GM21423 (cell line): ENCODE results near the gene FAM83E.
"Not testable (repeated sequence)": the region's sequence is repeated elsewhere in the genome, so short reads cannot be mapped to it uniquely, and the experiment has no call there.

ENCODE experiments used
- ATAC-seq: cut with Tn5 transposase; IDR thresholded peaks from one replicate; pipeline ENCODE4 v1.9.1; 2021; ENCODE audit warnings: mild to moderate bottlenecking, moderate library complexity; ENCODE audit not compliant: unreplicated experiment

FAM83E gene

DNA sequence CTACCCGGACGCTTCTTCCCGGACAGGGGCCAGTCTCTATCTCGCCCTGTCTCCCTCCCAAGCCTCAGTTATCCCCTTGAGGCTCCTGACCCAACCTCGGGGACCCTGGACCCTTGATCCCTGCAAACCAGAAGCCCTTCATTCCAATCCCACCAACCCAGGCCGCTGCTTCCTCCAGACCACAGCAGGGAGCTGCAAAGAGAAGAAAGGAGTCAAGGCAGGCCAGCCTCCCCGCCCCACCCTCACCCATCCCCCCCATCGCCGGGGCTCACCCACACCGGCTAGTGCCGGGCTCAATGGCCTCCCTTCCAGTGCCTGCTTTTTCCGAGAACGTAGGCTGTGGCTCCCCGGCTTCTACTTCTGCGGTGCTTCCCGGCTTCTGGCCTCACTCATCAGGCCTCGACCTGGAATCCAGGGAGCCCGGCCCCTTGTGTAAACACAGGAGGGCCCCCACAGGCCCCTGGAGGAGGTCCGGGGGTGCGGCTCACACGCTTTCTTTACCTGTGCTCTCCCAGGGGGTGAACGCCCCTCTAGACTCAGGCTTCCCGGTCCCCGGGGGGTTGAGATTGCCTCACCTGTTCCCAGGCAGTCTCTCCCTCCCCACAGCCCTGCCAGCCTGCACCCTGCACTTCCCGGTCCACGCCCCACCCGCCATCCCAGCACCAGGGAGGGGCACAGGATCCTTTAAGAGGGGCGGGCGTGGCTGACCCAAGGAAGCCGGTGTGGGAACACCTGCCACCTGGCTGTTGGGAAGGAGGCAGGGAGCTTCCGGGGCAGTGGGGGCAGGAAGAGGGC lies at the start of gene FAM83E:
Gene FAM83E, minus strand, starts transcription at position 641 of the 795 bp plus-strand sequence. CDS start 1,704 bp downstream, outside the sequence.
- no peak for ATAC-seq

DNA sequence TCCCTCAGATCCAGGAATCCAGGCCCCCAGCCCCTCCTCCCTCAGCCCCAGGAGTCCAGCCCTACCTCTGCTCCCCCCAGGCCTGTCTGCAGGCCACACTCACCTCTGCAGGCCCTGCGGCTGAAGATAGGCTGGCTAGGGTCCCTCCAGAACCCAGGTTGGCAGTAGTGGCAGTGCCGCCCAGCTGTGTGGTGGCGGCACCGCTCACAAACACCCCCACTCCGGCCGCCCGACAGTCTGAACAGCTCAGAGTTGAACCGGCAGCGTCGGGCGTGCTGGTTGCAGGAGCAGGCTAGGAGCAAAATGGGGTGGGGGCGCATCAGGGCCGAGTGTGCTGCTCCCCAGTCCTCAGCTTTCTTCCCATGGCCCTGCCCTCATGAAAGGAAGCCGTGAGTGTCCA lies 49.6 kb upstream of the FAM83E start:
- ATAC-seq, result no peak

DNA sequence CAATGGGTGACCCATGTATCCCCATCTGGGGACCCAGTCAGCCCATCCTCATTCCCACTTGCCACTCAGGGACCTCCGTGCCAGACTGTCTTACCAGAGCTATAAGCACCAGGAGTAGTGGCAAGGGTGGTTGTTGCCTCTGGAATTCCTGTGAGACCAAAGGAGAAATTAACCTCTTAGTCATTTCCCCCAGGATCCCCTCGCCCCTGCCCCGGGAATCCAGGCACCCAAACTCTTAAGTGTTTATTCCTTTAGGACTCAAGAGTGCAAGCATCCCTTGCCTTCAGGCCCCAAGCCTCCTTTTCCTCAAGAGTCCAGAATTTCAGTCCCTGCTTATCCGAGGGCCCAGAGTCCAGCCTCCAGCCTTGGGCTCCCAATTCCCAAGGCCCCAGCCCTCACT lies 48.8 kb upstream of the FAM83E start:
- ATAC-seq, result no peak

DNA sequence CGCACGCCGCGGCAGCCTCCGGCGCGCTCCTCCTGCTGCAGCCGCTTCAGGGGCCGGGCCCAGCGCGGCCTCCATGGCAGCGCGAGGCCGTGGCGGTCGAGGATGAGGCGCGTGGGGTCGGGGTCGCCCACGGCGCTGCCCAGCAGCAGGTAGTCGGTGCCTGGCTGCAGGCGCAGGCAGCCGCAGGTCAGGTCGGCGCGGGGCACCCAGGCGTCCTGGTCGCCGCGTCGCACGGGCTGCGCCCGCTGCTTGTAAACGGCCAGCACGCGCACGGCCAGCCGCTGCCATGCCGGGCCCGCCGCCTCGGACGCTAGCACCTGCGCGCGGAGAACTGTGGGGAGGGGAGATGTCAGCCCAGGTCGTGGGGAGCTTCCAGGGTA lies 46.8 kb upstream of the FAM83E start:
- ATAC-seq, result no peak

DNA sequence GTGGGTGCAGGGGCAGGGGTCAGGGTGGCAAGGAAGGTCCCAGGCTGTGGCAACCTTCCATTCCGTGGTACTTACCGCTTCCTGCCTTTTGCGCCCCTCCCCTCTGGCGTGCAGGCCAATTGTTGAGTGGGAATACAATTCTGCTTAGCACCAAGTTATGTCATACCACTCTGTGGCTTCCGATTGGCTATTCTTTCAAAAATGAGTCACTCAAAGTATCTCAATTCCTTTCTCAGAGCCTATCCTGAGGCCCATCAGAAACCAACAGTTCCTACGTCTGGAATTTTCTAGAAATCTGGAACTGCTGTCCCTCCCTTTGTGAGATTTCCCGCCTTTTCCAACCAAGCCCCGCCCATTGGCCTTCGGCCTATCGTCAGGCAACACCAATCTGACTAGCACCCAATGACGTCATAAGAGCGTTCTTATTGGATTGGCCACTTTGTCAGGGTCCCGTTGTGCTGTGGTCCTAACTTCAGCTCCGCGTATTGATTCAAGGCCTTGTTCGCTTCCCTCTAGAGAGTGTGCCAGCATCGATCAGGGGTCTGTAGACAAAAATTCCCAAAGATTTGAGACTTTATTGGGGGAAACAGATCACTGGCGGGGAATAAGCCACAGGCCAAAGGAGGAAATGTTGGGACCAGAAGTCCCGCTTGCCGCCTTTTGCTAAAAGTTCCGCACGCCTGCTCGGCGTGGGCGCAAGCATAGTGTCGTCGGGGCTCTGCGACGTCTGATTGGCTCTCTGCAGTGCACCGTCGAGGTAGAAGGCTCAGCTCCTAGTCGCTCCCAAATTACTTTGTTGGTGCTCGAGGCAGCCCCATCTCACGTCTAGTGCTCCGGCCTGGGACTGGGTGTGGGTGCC lies 46.2 kb upstream of the FAM83E start:
- peak; percentile 81 for ATAC-seq

DNA sequence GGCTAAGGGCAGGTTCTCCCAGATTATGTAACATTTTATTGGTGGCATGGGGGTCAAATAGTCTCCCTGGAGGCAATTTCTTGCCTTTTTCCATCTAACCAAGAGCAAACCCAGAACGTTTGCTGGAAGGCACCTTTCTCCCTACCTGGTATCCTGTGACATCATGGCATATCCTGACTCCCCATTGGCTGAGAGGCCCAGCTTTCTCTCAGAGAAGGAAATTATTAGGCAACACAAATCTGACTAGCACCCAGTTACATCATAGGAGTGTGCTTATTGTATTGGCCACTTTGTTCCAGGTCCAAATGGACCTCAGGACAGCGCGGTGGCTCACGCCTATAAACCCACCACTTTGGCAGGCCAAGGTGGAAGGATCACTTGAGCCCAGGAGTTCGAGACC lies 44.9 kb upstream of the FAM83E start:
- ATAC-seq, result no peak

DNA sequence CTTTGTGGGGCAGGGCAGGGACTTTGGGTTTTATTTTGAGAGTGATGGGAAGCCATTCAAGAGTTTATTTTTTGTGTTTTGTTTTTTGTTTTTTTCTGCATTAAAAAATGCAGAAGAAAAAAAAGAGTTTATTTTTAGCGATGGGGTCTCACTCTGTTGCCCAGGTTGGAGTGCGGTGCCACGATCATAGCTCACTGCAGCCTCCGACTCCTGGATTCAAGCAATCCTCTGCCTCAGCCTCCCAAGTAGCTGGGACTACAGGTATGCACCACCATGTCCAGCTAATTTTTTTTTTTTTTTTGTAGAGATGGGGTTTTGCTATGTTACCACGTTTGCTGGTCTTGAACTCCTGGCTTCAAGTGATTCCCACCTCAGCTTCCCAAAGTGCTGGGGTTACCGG lies 43.6 kb upstream of the FAM83E start:
- ATAC-seq, result no peak

DNA sequence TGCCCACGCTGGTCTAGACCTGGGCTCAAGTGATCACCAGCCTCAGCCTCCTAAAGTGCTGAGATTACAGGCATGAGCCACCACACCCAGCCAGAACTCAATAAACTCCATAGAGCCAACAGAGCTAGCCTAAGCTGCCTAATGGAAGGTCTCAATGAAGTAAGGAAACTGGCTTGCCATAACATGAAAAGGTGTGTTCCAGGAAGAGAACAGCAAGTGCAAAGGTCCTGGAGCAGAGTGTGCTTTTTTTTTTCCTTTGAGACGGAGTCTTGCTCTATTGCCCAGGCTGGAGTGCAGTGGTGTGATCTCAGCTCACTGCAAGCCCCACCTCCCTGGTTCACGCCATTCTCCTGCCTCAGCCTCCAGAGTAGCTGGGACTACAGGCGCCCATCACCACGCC lies 43.0 kb upstream of the FAM83E start:
- not testable (repeated sequence) for ATAC-seq

DNA sequence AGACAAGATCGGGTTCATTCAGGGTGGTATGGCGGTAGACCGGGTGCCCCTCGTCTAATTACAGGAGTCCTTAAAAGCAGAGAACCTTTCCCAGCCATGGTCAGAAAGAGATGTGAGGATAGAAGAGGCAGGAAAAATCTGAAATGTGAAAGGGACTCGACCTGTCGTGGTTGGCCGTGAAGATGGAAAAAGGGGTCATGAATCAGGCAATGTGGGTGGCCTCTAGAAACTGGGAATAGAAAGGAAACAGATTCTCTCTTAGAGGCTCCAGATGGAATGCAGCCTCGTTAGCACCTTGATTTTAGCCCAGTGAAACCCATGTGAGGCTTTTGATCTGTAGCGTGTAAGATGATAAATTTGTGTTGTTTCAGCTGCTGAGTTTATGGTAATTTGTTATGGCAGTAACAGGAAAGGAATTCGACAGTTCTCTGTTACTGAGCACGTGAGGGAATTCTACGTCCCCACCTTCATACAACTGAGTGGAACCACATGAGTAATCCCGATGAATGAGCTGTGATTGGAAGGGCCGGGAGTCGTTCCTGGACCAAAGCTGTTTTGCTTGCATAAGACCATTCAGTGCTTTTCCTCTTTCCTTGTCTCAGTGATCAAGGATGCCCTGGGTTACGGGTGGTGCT lies 42.1 kb upstream of the FAM83E start:
- no peak for ATAC-seq

DNA sequence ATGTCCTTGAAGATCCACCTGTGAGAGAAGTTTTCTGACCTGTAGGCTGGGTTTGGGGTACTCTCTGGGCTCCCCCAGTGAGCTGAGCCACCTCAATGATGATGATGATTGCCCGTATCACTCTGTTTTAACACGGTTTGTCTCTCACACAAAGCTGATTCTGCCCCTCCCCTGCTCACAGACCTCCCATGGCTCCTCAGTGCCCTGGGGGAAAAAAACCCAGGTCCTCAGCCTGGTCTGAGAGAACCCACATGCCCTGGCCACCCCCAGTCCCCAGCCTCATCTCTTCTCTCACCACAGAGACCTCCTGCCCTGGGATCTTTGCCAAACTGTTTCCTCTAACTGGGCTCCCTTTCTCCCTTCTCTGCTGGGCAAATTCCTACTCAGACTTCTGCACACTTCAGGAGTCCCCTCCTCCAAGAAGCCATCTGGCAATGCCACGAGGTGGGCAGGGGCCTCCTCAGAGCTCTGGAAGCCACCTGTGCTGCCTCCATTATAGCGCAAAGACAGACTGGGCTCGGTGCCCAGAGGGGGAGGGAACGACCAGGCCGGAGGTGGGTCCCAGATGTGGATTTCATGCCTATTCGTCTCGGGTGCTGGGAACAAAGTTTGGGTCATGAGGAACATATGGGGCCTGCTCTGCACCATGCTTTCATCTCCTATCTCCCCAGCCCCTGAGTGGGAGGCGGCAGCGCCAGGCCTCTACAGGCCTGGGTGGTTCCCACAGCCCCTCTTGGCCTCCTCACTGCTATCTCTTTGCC lies 39.6 kb upstream of the FAM83E start:
- no peak for ATAC-seq

DNA sequence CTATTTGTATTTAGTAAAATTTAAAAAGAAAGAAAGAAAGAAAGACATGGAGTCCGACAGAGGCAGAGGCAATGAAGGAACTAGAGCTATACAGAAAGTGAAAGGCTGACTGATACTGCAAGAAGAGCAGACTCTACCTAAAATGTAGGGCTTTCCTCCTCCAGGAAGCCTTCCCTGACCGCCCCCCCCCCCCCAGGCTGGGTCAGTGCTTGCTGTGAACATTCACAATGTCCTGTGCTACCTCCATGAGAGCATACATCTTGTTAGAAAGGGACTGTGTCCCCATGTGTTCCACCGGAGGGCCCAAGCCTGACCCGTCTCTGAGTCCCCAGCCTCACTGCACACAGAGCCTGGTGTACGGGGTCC lies 36.8 kb upstream of the FAM83E start:
- ATAC-seq, result no peak

DNA sequence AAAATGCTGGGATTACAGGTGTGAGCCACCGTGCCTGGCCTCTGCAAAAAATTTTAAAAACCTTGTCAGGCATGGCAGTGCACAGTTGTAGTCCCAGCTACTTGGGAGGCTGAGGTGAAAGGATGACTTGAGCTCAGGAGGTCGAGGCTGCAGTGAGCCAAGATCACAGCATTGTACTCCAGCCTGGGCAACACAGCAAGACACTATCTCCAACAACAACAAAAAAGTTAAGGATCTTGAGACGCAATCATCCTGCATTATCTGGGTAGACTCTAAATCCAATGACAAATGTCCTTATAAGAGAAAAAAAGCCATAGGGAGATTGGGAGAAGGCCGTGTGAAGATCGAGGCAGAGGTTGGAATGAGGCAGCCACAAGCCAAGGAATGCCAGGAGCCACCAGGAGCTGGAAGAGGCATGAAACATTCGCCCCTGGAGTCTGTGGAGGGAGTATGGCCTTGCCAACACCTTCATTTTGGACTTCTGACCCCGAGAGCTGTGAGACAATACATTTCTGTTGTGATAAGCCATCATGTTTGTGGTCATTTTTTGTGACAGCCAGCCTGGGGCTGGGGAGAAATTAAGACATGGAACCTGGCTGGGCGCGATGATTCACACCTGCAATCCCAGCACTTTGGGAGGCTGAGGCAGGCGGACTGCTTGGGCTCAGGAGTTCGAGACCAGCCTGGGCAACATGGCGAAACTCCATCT lies 36.3 kb upstream of the FAM83E start:
- ATAC-seq, result no peak

DNA sequence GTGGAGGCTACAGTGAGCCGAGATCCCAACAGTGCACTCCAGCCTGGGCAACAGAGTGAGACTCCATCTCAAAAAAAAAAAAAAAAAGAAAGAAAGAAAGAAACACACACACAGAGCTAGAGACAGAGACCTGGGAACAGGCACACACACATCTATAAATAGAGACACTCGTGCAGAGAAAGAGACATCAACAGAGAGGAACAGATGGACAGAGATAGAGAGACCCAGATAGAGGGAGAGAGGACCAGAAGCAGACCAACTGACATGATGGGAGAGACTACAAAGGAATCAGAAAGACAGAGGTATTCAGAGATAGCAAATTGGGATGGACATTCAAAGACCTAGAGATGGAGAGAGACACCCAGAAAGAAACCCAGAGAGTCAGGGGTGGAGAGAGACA lies 33.3 kb upstream of the FAM83E start:
- ATAC-seq, result no peak

DNA sequence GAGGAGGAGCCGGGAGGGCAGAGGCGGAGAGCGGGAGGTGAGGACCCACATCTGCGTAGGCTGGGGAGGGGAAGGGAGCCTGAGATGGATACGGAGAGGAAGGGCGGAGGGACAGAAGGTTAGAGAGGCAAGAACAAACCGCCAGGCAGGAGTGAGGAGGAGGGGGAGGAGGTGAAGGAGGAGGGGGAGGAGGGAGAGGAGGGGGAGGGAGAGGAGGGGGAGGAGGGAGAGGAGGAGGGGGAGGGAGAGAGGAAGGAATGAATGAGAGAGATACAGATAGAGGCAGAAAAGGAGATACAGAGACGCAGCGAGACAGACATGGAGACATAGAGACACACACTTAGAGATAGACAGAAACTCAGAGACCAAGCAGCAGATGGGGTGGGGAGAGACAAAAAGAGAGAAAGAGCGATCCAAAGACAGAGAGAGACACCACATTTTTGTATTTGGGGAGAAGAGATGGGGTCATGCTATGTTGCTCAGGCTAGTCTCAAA lies 31.9 kb upstream of the FAM83E start:
- no peak for ATAC-seq

DNA sequence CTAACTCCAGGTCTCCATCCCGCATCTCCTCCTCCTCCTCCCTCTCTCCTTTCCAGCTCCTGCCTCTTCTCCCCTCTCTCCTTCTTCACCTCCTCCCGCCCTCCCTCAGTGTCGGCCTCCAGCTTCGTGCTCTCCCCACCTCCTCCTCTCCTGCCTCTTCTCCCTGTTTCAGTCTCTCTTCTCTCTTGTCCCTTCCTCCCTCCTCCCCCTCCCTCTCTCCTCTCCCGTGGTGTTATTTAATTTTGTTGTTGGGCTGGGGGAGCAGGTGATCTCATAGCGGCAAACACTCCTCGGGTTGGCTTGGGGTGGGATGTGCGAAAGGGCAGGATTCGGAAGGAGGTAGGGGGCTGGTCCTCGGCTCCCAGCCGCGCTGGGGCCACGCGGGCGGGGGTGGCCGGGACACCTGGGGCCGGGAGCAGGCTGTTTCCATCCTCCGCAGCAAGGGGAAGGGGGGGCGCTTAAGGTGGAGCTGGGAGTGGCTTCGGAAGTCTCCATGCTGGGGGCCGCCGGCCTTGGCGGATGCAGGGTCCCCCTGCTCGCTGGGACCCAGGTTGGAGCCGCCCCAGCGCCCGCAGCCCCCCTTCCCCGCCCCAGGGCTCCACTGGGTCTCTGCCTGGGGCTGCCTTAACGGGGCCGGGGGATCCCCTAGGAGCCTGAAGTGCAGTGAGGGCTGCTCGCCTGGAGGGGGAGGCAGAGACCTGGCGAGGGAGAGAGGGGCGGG lies 31.3 kb upstream of the FAM83E start, which contains the start of gene CA11:
Gene CA11, minus strand, starts transcription at position 187 of the 721 bp plus-strand sequence. CDS start 555 bp downstream, outside the sequence.
- ATAC-seq, result peak; percentile 80

DNA sequence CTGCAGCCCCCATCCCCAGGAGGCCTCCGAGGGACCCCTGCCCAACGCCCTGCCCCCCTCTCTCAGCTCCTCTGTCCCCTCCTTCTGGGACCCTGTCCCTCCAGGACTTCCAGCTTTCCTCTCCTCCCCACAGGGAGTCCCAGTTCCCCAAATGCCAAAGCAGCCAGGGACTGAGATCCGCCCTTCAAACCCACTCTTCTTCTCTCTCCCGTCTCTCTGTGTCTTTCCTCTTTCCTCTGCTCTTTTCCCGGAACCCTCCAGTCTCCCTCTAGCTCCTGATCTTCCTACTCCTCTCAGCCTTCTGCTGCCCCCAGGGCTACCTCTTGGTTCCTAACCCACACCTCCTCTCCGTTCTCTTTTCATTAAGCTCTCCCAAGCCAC lies 30.7 kb upstream of the FAM83E start:
- no peak for ATAC-seq

DNA sequence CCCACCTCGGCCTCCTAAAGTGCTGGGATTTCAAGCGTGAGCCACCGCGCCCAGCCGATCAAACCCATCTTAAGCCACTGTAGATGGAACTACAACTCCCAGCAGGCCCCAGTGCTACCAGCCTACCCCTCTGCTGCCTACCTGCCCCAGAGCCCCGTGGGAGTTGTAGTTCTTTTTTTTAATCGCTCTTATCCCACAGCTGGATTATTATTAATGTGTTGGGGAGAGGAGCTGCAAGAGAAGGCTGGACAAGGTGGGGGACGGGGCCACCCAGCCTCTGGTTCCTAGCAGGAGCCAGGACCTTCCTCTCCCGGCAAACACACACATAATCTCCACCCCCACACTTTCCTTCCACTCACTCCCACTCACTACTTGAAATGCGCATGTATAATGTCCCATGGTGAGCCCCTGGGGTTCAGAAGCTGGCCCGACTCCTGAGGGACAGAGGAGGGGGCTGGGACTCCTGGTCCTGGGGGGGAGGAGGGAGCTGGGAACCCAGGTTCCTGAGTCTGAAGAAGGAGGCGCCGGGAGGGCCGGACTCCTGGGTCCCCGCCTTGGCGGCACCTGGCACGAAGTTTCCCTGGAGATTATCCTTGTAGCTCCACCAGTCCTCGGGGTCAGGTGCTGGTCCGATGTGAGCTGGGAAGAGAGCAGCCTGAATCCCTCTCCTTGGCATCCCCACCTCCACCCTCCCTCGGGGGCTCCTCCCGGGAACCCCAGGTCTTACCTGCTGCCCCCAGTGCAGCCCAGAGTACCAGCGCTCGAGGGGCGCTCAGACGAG lies 30.2 kb upstream of the FAM83E start:
- peak; percentile 48 for ATAC-seq

DNA sequence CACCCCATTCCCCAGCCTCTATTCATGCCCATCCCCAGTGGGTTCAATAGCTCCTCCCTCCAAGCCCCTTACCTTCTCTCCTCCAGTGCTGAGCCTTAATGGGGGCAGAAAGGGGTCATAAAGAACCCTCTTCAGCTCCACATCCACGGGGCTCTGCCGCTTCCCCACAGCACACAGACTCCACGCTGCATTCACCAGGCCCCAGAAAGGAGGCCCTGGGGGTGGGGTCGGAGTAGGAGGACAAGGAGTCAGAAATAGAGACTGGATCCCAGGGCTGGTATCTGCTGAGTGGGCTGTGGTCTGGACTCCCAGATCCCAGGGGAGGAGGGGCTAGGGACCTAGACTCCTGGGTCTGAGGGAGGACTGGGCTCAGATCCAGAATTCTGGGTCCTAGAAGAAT lies 29.5 kb upstream of the FAM83E start:
- ATAC-seq, result no peak

DNA sequence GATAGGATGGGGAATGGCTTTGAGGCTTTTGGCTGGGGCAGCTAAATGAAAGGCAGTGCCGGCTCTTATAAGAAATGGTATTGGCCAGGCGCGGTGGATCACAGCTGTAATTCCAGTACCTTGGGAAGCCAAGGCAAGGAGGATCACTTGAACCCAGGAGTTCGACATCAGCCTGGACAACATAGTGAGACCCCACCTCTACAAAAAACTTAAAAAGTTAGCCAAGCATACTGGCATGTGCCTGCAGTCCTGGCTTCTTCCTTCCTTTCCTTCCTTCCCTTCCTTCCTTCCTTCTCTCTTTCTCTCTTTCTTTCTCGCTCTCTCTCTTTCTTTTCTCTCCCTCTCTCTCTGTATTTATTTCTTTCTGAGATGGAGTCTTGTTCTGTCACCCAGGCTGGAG lies 28.0 kb upstream of the FAM83E start:
- ATAC-seq, result no peak
